A549 (cell line): Measurements from ENCODE around the gene TSHR.

Source experiments
- CTCF ChIP-seq: fragments of >200 bp; sonication (Bioruptor Twin); formaldehyde crosslinking; IDR thresholded peaks from 3 replicates; pipeline ENCODE4 v1.5.1; 2016
- EP300 ChIP-seq, 2 experiments: fragments of >200 bp; sonication (Bioruptor Twin); formaldehyde crosslinking; IDR thresholded peaks; 2 replicates in 1 of 2; 3 replicates in 1 of 2; pipeline ENCODE4 v1.6.1; 2016 to 2017
- HOXA7 ChIP-seq: fragments of 250-450 bp; sonication (Bioruptor Pico); IDR thresholded peaks from 2 replicates; pipeline ENCODE4 v1.5.0; 2020; ENCODE audit warnings: mild to moderate bottlenecking, moderate library complexity
- MAX ChIP-seq: IDR thresholded peaks from 2 replicates; pipeline ENCODE4 v1.6.1; 2012
- POLR2A ChIP-seq: IDR thresholded peaks from 2 replicates; pipeline ENCODE4 v1.6.1; 2012; ENCODE audit warnings: mild to moderate bottlenecking, low read length
- REST ChIP-seq: fragments of 200-600 bp; sonication (generic); IDR thresholded peaks from 2 replicates; pipeline ENCODE4 v1.6.1; 2016; ENCODE audit warnings: antibody characterized with exemption, mild to moderate bottlenecking, moderate library complexity
- USF2 ChIP-seq: fragments of 450-650 bp; IDR thresholded peaks from 2 replicates; pipeline ENCODE4 v1.6.1; 2014; ENCODE audit warnings: antibody characterized with exemption

GRCh38 chr14:81087230-81087629 lies 131.8 kb downstream of the TSHR start:
- TF ChIP-seq CTCF (no peak), HOXA7 (CRISPR knock-in tag) (no peak), MAX (no peak), REST (no peak), EP300 (IDR thresholded peaks at IDR 0.05) (no peak), USF2 (no peak), POLR2A (no peak)
